ENCODE measurements around the gene ABCF2.
A peak's percentile ranks its signal among the peaks of the same experiment; 100 is the strongest.

Gene ABCF2

DNA sequence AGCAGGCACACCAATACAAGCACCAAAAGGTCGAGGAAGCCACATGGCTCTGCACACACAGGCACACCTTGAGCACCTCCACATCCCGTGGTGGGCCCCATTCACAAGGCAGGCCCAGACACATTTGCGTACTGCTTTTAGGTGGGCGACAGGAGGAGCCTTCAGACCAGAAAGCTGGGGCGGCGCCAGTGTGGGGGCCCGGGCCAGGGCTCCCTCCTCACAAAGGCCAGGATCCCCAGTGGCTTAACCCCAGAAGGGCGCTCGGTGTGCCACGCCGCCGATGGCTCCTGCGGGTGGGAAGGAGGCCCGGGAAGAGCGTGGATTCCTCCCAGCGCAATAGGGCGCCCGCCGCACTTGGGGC, 24.3 kb upstream of the ABCF2 start:
- CTCF ChIA-PET = interaction anchor here (1.0 to 2.8 kb wide), 8 partner anchors 8 to 127 kb away, joined by 3 to 26 read pairs (median 6); no protein-coding TSS in a partner anchor
- peak overlapping the region; percentile 69 for H3K4me3 ChIP-seq (ENCODE audit: low read depth, low read length)
- DNase-seq (ENCODE audit: low read depth, low spot score) = no peak
- TF ChIP-seq, protein P1, sequence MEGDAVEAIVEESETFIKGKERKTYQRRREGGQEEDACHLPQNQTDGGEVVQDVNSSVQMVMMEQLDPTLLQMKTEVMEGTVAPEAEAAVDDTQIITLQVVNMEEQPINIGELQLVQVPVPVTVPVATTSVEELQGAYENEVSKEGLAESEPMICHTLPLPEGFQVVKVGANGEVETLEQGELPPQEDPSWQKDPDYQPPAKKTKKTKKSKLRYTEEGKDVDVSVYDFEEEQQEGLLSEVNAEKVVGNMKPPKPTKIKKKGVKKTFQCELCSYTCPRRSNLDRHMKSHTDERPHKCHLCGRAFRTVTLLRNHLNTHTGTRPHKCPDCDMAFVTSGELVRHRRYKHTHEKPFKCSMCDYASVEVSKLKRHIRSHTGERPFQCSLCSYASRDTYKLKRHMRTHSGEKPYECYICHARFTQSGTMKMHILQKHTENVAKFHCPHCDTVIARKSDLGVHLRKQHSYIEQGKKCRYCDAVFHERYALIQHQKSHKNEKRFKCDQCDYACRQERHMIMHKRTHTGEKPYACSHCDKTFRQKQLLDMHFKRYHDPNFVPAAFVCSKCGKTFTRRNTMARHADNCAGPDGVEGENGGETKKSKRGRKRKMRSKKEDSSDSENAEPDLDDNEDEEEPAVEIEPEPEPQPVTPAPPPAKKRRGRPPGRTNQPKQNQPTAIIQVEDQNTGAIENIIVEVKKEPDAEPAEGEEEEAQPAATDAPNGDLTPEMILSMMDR (IDR thresholded peaks at IDR 0.05; ENCODE audit: insufficient read depth, low read length, missing control alignments) = no peak
- POLR2A ChIA-PET = interaction anchor here (0.6 to 2.6 kb wide), 4 partner anchors 9 to 53 kb away, joined by 4 to 9 read pairs (median 7); partner anchors contain the start of genes ABCF2 and CHPF2

DNA sequence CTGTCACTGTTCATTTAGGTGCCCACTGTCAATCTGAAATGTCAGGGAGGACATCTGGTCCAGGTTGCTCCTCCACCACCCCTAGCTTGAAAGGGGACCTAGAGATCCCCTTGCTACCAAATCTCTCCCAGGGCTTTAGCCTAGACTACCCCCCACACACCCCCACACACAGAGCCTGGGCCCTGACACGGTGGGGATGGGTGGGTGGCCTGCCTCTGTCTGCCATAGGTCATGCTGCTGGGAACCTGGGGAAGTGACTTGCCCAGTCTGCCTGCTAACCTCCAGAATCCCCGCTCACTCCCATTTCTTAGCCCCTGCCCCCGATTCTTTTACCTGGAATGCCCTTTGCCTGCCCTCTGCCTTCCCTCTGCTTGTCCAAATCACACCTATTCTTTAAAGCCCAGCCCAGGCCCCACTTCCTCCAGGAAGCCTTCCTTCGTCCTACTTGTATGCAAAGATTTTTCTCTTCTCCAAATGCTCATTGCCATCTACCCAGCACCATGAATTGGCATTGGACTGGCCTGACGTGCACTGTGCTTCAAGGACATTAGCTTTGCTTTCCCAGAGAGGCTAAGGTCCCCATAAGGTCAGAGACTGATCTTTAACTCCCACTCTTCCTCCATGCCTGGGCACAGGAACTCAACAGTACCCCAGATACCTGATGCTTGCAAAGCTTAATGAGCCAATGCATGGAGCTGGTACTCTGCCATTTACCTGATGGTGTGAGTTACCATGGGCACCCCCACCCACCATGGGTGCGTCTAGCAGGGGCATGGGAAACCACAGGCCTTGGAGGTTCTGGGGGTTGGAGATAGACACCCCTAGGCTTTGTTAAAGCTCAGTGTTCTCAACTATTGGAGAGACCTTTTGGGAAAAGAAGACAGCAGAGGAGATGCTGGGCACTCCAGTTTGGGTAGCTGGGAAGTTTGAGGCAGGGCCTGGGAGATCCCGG, 23.5 kb upstream of the ABCF2 start:
- POLR2A ChIA-PET = interaction anchor here (0.6 to 2.6 kb wide), 3 partner anchors 18 to 23 kb away, joined by 3 to 9 read pairs (median 8); partner anchors contain the start of genes ABCF2 and CHPF2
- TF ChIP-seq, protein P1 (IDR thresholded peaks at IDR 0.05; ENCODE audit: insufficient read depth, low read length, missing control alignments) = no peak
- H3K4me3 ChIP-seq (ENCODE audit: low read depth, low read length) = peak overlapping the region; percentile 1; the same call in 1 of the 2 replicates
- CTCF ChIA-PET = interaction anchor here (1.0 to 2.8 kb wide), 7 partner anchors 7 to 67 kb away, joined by 3 to 26 read pairs (median 3); no protein-coding TSS in a partner anchor
- no peak for DNase-seq (ENCODE audit: low read depth, low spot score)

GRCh38 chr7:151249732-151250072, 22.7 kb upstream of the ABCF2 start:
- CTCF ChIA-PET = interaction anchor here (1.1 kb wide), 1 partner anchor 33 kb away, joined by 3 read pairs; no protein-coding TSS in a partner anchor
- POLR2A ChIA-PET = interaction anchor here (0.6 kb wide), 1 partner anchor 23 kb away, joined by 3 read pairs; no protein-coding TSS in a partner anchor
- H3K4me3 ChIP-seq (ENCODE audit: low read depth, low read length) = peak overlapping the region; percentile 75
- TF ChIP-seq, protein P1 (IDR thresholded peaks at IDR 0.05; ENCODE audit: insufficient read depth, low read length, missing control alignments) = no peak
- DNase-seq (ENCODE audit: low read depth, low spot score) = no peak

GRCh38 chr7:151249034-151249731, 22.2 kb upstream of the ABCF2 start:
- TF ChIP-seq, protein P1 (IDR thresholded peaks at IDR 0.05; ENCODE audit: insufficient read depth, low read length, missing control alignments) = no peak
- ChIA-PET CTCF (interaction anchor here (1.1 kb wide), 1 partner anchor 33 kb away, joined by 3 read pairs; no protein-coding TSS in a partner anchor), POLR2A (interaction anchor here (0.8 kb wide), 1 partner anchor 17 kb away, joined by 3 read pairs; the partner anchor contains the start of gene CHPF2)
- no peak for DNase-seq (ENCODE audit: low read depth, low spot score)
- peak overlapping the region; percentile 75 for H3K4me3 ChIP-seq (ENCODE audit: low read depth, low read length)

DNA sequence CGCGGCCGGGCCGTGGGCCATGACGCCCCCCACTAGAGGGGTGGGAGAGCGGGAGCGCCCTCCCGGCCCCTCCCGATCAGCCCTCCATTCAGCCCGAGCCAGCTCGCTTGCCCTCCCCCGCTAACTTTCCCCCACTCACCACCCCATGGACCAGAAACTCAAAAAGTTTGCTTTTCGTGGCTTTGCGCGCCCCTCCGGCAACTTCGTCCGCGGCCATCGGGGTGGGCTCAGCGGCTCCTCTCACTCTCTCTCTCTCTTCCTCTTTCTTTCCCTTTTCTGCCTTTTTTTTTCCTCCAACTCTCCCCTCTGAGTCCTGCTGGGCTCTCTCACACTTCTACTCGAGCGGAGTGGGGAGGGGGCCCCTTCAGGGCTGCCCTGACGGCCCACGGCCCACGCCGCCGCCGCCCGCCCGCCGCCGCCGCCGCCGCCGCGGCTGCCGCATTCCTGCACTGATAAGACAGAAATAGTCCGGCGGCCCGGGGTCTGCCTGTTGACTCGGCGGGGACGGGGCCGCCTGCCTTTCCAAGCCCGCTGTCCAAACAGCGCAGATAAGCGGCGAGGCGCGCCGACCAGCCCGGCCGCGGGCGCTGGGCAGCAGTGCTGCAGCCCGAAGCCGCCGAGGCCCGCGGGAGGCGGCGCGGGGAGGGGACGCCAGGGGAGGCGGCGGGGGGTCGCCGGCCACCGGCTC, 21.5 kb upstream of the ABCF2 start, which contains the start of gene SMARCD3:
Gene SMARCD3, minus strand, starts transcription at position 349 of the 688 bp plus-strand sequence. Its CDS starts 132 bp downstream, at position 217.
- ChIA-PET POLR2A (interaction anchor here (0.8 to 1.9 kb wide), 3 partner anchors 16 to 30 kb away, joined by 3 to 8 read pairs (median 3); partner anchors contain the start of genes ABCF2 and CHPF2), CTCF (interaction anchor here (0.6 to 9.7 kb wide), 5 partner anchors 9 to 124 kb away, joined by 3 to 130 read pairs (median 7); partner anchors contain the start of genes ABCF2 and CHPF2)
- TF ChIP-seq, protein P1 (IDR thresholded peaks at IDR 0.05; ENCODE audit: insufficient read depth, low read length, missing control alignments) = no peak
- peak within 1 kb of the TSS; percentile 75 for H3K4me3 ChIP-seq (ENCODE audit: low read depth, low read length)
- DNase-seq (ENCODE audit: low read depth, low spot score) = no peak
